Anterior cingulate cortex (tissue), 58 donors: ENCODE measurements around the gene SMPD3.

Source experiments
- DNase-seq, 58 donors: peaks; one replicate each; lab custom pipeline; 2025; lab: John Stamatoyannopoulos, UW

The SMPD3 gene

DNA sequence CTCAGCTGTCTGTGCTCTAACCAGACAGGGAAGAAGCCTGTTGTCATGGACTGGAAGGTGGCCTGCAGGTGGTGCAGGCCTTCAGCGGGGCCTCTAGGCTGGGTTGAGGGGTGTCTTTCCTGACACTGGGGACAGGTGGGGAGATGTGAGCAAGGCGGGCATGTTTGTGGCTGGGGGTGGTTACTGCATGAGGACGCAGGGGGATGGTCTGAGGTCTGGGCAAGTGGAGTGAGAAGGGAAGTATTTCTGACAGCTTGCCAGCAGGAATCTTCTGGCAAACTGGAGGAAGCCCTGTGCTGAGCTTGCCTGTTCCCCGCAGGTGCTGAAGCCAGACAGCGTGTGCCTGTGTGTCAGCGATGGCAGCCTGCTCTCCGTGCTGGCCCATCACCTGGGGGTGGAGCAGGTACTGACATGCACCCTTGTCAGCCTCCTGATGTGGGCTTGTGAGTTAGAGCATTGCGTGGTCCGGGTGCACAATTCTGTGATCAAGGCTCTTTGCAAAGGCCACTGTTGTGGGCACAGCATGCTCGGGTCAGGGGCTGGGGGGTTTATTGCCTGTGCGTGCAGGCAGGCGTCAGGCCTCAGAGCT, 101.3 kb downstream of the SMPD3 start:
- no peak for DNase-seq

DNA sequence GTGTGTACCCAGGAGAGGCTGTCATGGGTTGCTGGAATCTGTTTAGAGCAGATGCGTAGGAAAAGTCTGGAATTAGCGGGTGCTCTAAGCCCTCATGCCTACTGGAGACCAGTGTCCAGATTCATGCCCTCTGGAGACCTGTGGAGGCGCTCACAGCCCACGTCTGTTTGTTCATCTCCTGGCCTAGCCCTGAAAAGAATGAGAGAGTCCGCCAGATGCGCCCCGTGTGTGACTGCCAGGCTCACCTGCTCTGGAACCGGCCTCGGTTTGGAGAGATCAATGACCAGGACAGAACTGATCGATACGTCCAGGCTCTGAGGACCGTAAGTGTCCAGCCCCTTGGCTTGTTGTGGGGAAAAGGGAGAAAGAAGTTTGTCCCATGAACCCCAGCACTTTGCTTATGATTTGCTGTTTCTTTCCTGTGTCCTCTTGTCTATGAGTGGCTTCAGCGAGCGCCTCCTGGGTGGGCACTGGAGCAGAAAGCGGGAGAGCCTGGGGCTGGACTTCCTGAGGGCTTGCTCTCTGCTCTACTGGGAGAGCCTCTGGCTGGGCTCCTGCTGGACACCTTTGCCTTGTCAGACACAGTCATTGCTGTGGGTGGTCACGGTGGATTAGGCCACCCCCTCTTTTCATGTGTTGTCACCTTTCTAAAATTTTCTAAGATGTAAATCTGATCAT, 102.2 kb downstream of the SMPD3 start:
- DNase-seq, result no peak

- no peak for DNase-seq
Measured at GRCh38 chr16:68345351-68345810, 102.9 kb downstream of the SMPD3 start.

- DNase-seq, result peak in 1 of 58 donors; percentile 15
Measured at GRCh38 chr16:68344252-68344651, 104.1 kb downstream of the SMPD3 start.

GRCh38 chr16:68343137-68343536, 105.2 kb downstream of the SMPD3 start:
- no peak for DNase-seq

DNA sequence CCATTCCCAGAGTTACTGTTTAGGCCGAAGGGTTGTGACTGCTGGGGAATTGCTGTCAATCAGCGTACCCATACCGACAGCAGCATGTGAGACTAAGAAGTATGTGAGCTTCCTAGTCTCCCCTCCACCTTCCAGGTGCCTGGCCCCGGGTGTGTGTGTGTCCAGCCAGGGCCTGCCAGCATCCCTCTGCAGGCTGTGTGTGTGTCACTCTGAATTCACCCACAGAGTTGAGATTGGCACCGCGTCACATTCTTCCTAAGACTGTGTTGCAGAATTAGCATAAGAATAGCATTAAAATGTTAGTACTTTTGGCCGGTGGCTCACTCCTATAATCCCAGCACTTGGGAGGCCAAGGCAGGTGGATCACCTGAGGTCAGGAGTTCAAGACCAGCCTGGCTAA, 105.7 kb downstream of the SMPD3 start:
- DNase-seq, result no peak

GRCh38 chr16:68339214-68339613, 109.1 kb downstream of the SMPD3 start:
- DNase-seq, result no peak

DNA sequence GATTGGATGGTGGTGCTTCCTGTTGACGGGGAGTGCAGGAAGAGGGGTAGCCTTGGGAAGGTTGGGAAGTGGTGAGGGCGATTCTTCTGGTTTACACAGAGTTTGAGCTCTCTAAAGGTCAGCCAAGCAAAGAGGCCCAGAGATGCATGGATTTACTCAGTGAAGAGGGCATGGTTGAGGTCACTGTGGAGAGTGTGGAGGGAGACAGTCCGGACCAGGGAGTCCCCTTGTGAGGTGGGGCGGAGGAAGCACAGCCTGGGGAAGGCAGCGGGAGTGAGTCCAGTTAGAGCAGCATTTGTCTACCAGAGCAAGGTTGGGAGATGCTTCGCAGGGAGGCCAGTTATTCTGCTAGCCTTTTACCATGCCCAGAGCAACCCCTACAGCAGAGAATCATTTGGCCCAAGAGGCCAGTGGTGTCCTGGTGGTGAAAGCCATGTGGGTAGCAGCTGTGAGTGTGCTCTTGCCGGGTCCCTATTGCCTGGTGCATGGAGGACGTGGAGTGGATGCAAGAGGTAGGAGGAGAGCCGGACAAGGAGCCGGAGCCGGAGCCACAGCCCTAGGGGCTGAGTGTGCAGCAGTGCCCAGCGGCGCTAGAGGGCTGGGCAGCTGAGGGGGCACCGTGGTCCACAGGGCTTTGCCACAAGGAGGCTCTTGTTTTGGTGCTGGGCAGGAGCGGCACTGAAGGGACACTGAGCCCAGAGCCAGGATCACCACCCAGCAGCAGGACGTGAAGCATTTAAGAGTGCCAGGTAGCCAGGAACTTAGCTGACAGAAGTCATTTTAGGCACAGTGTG, 109.8 kb downstream of the SMPD3 start:
- DNase-seq, result no peak

- no peak for DNase-seq
Measured at GRCh38 chr16:68335175-68335574, 113.1 kb downstream of the SMPD3 start.

- peak in 16 of 58 donors; percentile 4 to 61 (median 26) for DNase-seq
Measured at GRCh38 chr16:68332411-68333121, 115.7 kb downstream of the SMPD3 start.

- DNase-seq, result no peak
Measured at GRCh38 chr16:68331879-68332410, 116.4 kb downstream of the SMPD3 start.

- no peak for DNase-seq
Measured at GRCh38 chr16:68328860-68329390, 119.4 kb downstream of the SMPD3 start.

GRCh38 chr16:68328151-68328859, 120.0 kb downstream of the SMPD3 start:
- DNase-seq, result peak in 56 of 58 donors; percentile 3 to 86 (median 57)

DNA sequence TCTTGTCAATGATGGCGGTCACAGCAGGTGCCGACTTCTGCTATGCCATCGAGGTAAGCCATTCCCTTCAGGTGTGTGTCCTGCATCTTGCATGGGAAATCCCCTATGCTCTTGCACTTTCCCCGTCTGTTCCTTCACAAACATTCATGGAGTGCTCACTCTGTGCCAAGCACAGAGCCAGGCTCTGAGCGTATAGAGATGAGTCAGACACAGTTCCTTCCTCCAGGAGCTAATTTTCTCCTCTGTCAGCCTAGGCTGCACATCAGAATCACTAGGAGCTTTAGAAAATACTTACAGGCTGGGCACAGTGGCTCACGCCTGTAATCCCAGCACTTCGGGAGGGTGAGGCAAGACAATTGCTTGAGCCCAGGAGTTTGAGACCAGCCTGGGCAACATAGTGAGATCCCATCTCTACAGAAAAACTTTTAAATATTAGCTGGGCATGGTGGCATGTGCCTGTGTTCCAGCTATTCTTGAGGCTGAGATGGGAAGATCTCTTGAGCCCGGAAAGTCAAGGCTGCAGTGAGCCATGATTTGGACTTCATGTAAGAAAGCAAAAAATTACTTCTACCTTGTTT, 123.4 kb downstream of the SMPD3 start:
- no peak for DNase-seq

- DNase-seq, result no peak
Measured at GRCh38 chr16:68324336-68324735, 124.0 kb downstream of the SMPD3 start.

DNA sequence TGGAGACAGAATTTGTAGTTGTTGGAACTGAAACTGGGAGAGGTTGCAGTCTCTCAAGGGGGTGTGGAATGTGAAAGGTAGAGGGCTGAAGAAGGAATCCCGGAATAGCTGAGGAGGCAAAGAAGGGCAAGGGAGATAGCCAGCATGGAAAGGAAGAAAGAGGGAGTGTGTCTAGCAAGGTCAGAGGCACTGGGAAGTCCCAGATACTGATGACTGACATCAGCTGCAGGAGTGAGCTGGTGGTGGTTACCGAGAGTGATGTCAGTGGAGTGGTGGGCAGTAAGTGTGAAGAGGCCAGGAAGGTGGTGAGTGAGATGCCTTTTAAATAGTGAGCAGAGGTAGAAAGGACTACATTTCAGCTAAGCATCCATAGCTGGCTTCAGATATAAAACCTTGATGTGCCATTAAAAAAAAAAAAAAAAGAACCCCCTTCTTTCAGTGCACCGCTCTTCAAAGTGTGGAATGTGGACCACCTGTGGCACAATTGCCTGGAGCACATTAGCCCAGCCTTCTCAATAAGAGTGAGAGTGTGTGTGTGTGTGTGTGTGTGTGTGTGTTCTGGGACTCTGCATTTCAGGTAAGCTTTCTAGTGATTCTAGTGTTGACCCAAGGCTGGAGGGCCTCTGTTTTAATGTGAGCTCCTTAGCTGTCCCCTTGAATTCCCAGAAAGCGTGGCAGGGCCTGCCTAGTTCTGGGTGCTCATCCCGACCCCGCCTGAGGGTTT, 129.0 kb downstream of the SMPD3 start:
- no peak for DNase-seq

DNA sequence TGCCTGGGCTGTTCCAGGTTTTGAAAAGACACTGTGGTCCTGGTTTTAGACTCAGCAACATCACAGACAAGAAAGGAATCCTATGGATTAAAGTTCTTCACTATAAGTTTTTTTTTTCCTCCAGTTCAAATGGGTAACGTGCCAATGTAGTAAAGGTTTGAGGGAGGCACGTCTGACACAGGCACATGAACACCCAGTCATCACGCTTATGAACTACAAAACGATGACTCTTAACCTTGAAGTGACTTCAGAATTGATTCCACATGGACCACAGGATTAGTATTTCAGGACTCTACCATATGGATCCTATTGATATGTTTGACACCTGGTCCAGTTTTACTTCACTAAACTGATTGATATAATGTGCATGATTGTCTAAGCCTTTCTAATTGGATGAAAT, 135.2 kb downstream of the SMPD3 start:
- no peak for DNase-seq

GRCh38 chr16:68310774-68311511, 137.4 kb downstream of the SMPD3 start, which contains the start of the genes PRMT7 and SLC7A6OS:
Gene PRMT7, plus strand, starts transcription at chr16:68311019. Its CDS starts 4,961 bp downstream, at chr16:68315980.
Gene SLC7A6OS, minus strand, starts transcription at chr16:68310946. Its CDS starts 20 bp downstream, at chr16:68310926.
- peak; percentile 27 to 94 (median 87) for DNase-seq
